Spinal cord (tissue), 10 donors: ENCODE results near the gene IFNLR1. TPM values are rescaled to one million over a fixed set of nuclear protein-coding genes. Genes with fewer than 3 reads are reported as not detected.
A peak's percentile ranks its signal among the peaks of the same experiment; 100 is the strongest.

Experiments used
- DNase-seq, 6 donors: peaks; one replicate each; pipeline versions ENCODE4 v3.0.0 to v3.0.0-alpha.2; 2013 to 2015; ENCODE audit warnings: low spot score in 6 of 6, low read depth in 4 of 6
- H3K27ac ChIP-seq: one replicate; pipeline ENCODE4 v1.5.1; 2013; ENCODE audit warnings: low read depth, low read length, control low read depth
- H3K27me3 ChIP-seq: one replicate; pipeline ENCODE4 v1.6.1; 2013; ENCODE audit warnings: low read length; ENCODE audit not compliant: control insufficient read depth, insufficient read depth
- H3K36me3 ChIP-seq: one replicate; pipeline ENCODE4 v1.6.1; 2013; ENCODE audit warnings: low read length; ENCODE audit not compliant: control insufficient read depth, insufficient read depth
- H3K4me1 ChIP-seq: one replicate; pipeline ENCODE4 v1.6.1; 2013; ENCODE audit warnings: low read length; ENCODE audit not compliant: control insufficient read depth, insufficient read depth
- H3K4me3 ChIP-seq: one replicate; pipeline ENCODE4 v1.5.1; 2013; ENCODE audit warnings: low read depth, low read length, control low read depth
- H3K9me3 ChIP-seq: one replicate; pipeline ENCODE4 v1.6.1; 2013; ENCODE audit warnings: low read length; ENCODE audit not compliant: control insufficient read depth, insufficient read depth
- WGBS: methylation state at CpG from one replicate; pipeline ENCODE4 v1.1.5; 2013; ENCODE audit warnings: missing lambda C conversion rate; ENCODE audit not compliant: insufficient coverage; 5-methylcytosine and 5-hydroxymethylcytosine counted together
- polyA plus RNA-seq, 2 donors: library from polyadenylated mRNA; unstranded; fragments of 120-200 nt; gene quantifications; one replicate each; pipeline ENCODE4 v1.2.1, GENCODE V29; 2013; ENCODE audit not compliant: insufficient read length in 2 of 2
- total RNA-seq, 2 donors: library from RNA; depleted of rRNA in 1 of 2; stranded (reverse); fragments of 120-200 nt in 1 of 2; fragments of >200 nt in 1 of 2; gene quantifications; one replicate each; pipeline versions ENCODE4 v1.2.3 to v1.2.4, GENCODE V29; 2013 to 2014
- donor health status: healthy.

The IFNLR1 gene
- total and polyA plus RNA-seq, 4 donors: 0.59 to 1.6 (median 0.73) TPM

- DNase-seq: no peak
- WGBS: 85% methylated on average over 10 of the region's 11 CpGs
- H3K9me3 ChIP-seq: no peaks in the 10 kb centered on the region
- no peak overlapping the region for H3K4me3 ChIP-seq
- no peak overlapping the region for H3K27ac ChIP-seq
- H3K4me1 ChIP-seq: peaks cover 5% of the 10 kb centered on the region
- peaks cover 4% of the 10 kb centered on the region for H3K36me3 ChIP-seq
- H3K27me3 ChIP-seq: peaks cover 14% of the 10 kb centered on the region
These were observed 31.9 kb downstream of the IFNLR1 start for GRCh38 chr1:24155011-24155782.

- DNase-seq: no peak
- H3K27ac ChIP-seq: no peak overlapping the region
- no peaks in the 10 kb centered on the region for H3K9me3 ChIP-seq
- peaks cover 4% of the 10 kb centered on the region for H3K36me3 ChIP-seq
- WGBS: no CpG with 5 or more reads among the region's 8 CpGs
- no peak overlapping the region for H3K4me3 ChIP-seq
- H3K4me1 ChIP-seq: peaks cover 7% of the 10 kb centered on the region
- peaks cover 20% of the 10 kb centered on the region for H3K27me3 ChIP-seq
These were observed 32.9 kb downstream of the IFNLR1 start for GRCh38 chr1:24154215-24154614.

DNA sequence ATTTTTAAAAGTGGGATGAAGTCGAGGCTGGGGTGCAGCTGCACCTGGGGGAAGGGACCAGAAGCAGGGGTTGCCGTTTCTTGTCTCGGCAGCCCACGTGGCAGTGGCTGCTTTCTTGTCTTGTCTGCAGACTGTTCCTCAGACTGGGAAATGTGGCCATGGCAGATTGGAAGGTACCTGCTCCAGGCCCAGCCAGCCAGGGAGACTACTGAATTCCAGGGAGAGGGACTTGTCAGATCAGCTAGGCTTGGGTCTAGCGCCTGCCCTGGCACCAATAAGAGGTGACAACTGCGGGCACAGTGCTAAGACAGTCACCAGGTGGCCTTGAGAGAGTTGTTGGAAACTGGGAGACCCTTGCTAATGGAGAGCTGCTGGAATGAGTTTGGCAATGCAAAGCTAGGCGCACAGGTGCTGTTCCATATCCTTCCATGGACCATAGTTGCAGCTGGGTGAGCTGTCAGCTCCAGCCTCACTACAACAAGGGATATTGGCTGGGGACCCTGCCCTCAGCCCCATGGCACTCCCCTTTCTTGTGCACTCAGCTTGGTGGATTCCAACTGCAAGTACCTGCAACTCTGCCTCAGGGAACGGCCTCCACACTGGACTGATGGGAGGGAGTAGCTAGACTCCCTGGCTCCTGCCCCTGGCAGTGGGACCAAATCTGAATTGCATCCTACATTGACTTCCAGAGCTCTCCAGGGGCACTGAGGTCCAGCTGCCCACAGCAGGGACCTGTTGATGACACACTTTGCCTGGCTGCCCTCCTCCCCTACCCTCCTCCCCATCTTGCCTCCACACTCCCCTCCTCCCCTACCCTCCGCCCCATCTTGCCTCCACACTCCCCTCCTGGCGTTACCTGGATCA is 34.2 kb downstream of the IFNLR1 start:
- Histone ChIP-seq H3K4me3 (no peak overlapping the region), H3K27me3 (peaks cover 20% of the 10 kb centered on the region), H3K36me3 (peaks cover 4% of the 10 kb centered on the region), H3K27ac (no peak overlapping the region), H3K9me3 (no peaks in the 10 kb centered on the region), H3K4me1 (peaks cover 7% of the 10 kb centered on the region)
- DNase-seq: peak in 1 of 6 donors; percentile 17
- WGBS: 90% methylated on average over 10 of the region's 10 CpGs

GRCh38 chr1:24151175-24151533 is 35.9 kb downstream of the IFNLR1 start:
- H3K9me3 ChIP-seq: no peaks in the 10 kb centered on the region
- peaks cover 7% of the 10 kb centered on the region for H3K4me1 ChIP-seq
- H3K4me3 ChIP-seq: no peak overlapping the region
- peaks cover 20% of the 10 kb centered on the region for H3K27me3 ChIP-seq
- DNase-seq: peak in 3 of 6 donors; percentile 9 to 95 (median 53)
- no peaks in the 10 kb centered on the region for H3K36me3 ChIP-seq
- WGBS: 10% methylated on average over 11 of the region's 12 CpGs
- H3K27ac ChIP-seq: no peak overlapping the region

DNA sequence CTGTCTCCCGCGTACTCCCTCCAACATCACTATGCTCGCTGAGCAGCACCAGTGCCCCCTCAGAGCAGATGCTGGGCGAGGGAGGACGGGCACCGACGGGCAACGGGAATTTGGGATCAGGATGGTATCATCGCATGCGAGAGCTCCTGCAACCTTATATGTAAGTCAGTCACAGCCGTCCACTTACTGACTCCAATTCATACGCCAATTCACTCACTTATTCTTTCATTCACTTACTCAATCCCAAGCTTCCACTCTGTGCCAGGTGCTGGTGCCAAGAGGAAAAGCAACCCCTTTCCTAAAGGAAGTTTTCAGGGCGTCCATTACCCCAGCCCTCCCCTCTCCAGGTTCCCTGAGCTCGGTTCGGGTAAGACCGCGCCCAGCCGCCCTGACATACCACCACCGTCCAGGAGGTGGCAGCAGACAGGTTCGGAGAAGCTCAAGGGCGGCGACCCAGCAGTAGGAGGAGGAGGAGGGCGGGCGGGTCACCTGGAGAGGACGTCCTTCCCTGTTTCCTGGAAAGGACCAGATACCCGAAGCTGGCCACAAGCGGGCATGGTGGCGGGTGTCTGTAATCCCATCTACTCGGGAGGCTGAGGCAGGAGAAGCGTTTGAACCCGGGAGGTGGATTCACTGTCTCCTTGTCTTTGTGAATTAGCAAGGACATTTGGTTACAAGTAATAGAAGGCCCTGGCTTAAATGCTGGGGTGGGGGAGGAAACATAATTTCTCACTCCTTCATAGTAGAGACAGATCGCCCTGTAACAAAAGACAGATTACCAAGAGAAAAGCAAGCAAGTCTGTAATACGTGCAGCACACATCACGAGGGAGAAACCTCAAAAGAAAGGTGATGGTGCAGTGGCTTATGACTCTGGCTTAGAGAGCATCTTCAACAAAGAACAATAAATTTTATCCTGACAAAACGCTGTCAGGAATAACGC is 36.6 kb downstream of the IFNLR1 start:
- peak; percentile 44 to 95 (median 62) for DNase-seq
- no peak overlapping the region for H3K4me3 ChIP-seq
- H3K4me1 ChIP-seq: peaks cover 7% of the 10 kb centered on the region
- 19% methylated on average over 33 of the region's 36 CpGs for WGBS
- H3K36me3 ChIP-seq: no peaks in the 10 kb centered on the region
- H3K9me3 ChIP-seq: no peaks in the 10 kb centered on the region
- no peak overlapping the region for H3K27ac ChIP-seq
- peaks cover 20% of the 10 kb centered on the region for H3K27me3 ChIP-seq

DNA sequence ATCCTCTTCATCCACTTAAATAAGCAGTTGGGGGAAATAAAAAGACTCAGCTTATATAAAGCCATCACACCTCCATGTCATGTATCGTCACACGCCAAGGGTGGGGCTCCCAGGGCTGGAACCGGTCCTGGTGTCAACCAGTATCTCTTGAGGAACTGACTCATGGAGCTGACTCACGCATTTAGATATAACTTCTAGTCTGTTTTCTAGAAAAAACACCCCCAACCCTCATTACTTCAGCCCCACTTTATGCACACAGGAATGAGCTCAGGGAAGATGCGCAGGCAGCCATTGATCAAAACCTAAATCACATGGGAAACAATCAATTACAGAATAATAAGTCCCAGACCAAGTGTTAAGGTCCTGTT is 37.2 kb downstream of the IFNLR1 start:
- Histone ChIP-seq H3K9me3 (no peaks in the 10 kb centered on the region), H3K4me3 (no peak overlapping the region), H3K27ac (no peak overlapping the region), H3K27me3 (peaks cover 20% of the 10 kb centered on the region), H3K4me1 (peaks cover 7% of the 10 kb centered on the region), H3K36me3 (no peaks in the 10 kb centered on the region)
- DNase-seq: no peak
- WGBS: 86% methylated on average over 4 of the region's 5 CpGs

GRCh38 chr1:24147816-24148215 is 39.3 kb downstream of the IFNLR1 start:
- Histone ChIP-seq H3K36me3 (no peaks in the 10 kb centered on the region), H3K27ac (no peak overlapping the region), H3K4me1 (peaks cover 7% of the 10 kb centered on the region), H3K27me3 (peaks cover 20% of the 10 kb centered on the region), H3K9me3 (no peaks in the 10 kb centered on the region), H3K4me3 (no peak overlapping the region)
- WGBS: 58% methylated on average over 4 of the region's 6 CpGs
- DNase-seq: no peak

GRCh38 chr1:24147194-24147593 is 39.9 kb downstream of the IFNLR1 start:
- WGBS: 94% methylated on average over 9 of the region's 9 CpGs

More at GRCh38 chr1:24147194-24147593, 39.9 kb downstream of the IFNLR1 start:
- Histone ChIP-seq H3K27me3 (peaks cover 20% of the 10 kb centered on the region), H3K36me3 (no peaks in the 10 kb centered on the region), H3K4me1 (peaks cover 7% of the 10 kb centered on the region), H3K27ac (no peak overlapping the region), H3K9me3 (no peaks in the 10 kb centered on the region), H3K4me3 (no peak overlapping the region)
- DNase-seq: no peak
